WTC11 (cell line): ENCODE measurements around the gene TM9SF4. TPM values are rescaled to one million over a fixed set of nuclear protein-coding genes. Genes with fewer than 3 reads are reported as not detected.

Source experiments
- ATAC-seq: fragments of 200-7000 bp; cut with Tn5 transposase; 2 replicates; pipeline ENCODE4 v1.10.0; 2021; ENCODE audit warnings: mild to moderate bottlenecking, moderate library complexity
- CTCF ChIA-PET: fragments of 300-600 bp; sonication (Branson Sonifier 250); formaldehyde crosslinking; loops from one replicate; lab custom pipeline; 2021; ENCODE audit warnings: antibody characterized with exemption; lab: Charles Lee
- POLR2A ChIA-PET: fragments of 350-600 bp; sonication (Branson Sonifier 250); formaldehyde crosslinking; loops from one replicate; lab custom pipeline; 2021; ENCODE audit warnings: antibody characterized with exemption; lab: Charles Lee
- DNase-seq: peaks from one replicate; pipeline ENCODE4 v3.0.0; 2021; ENCODE audit warnings: low spot score
- H3K27ac Mint-ChIP-seq: 2 replicates; pipeline ENCODE4 v1.8.0; 2021; ENCODE audit warnings: mixed read lengths
- H3K27me3 Mint-ChIP-seq: 2 replicates; pipeline ENCODE4 v1.8.0; 2021; ENCODE audit warnings: low read depth, mild to moderate bottlenecking, moderate library complexity, mixed read lengths
- H3K36me3 Mint-ChIP-seq: 2 replicates; pipeline ENCODE4 v1.8.0; 2021; ENCODE audit warnings: mixed read lengths
- H3K4me1 Mint-ChIP-seq: 2 replicates; pipeline ENCODE4 v1.8.0; 2022; ENCODE audit warnings: mixed read lengths
- H3K4me3 Mint-ChIP-seq: 2 replicates; pipeline ENCODE4 v1.8.0; 2021; ENCODE audit warnings: mild to moderate bottlenecking, moderate library complexity, mixed read lengths
- H3K9me3 Mint-ChIP-seq: 2 replicates; pipeline ENCODE4 v1.8.0; 2021; ENCODE audit warnings: mixed read lengths
- ARID4B ChIP-seq: sonication (generic); formaldehyde crosslinking; IDR thresholded peaks from 2 replicates; pipeline ENCODE4 v1.8.0; 2023; ENCODE audit warnings: missing genetic modification reagents, mild to moderate bottlenecking, borderline replicate concordance
- ATF1 ChIP-seq: sonication (generic); formaldehyde crosslinking; IDR thresholded peaks from 2 replicates; pipeline ENCODE4 v1.8.1; 2023; ENCODE audit warnings: mild to moderate bottlenecking, moderate library complexity, missing genetic modification reagents
- IRF2 ChIP-seq: sonication (generic); formaldehyde crosslinking; IDR thresholded peaks from 2 replicates; pipeline ENCODE4 v1.8.0; 2022; ENCODE audit warnings: low read depth, missing genetic modification reagents, borderline replicate concordance
- NR2C2 ChIP-seq: sonication (generic); formaldehyde crosslinking; IDR thresholded peaks from 2 replicates; pipeline ENCODE4 v1.8.0; 2022; ENCODE audit warnings: mild to moderate bottlenecking, missing genetic modification reagents
- NR3C1 ChIP-seq: sonication (generic); formaldehyde crosslinking; conservative IDR thresholded peaks from 2 replicates; pipeline ENCODE4 v1.8.1; 2023; ENCODE audit warnings: low read depth, mild to moderate bottlenecking, missing genetic modification reagents
- OVOL2 ChIP-seq: fragments of 250-450 bp; sonication (Bioruptor Pico); IDR thresholded peaks from 2 replicates; pipeline ENCODE4 v1.9.0; 2021; ENCODE audit warnings: mild to moderate bottlenecking, borderline replicate concordance
- PRDM15 ChIP-seq: sonication (generic); formaldehyde crosslinking; IDR thresholded peaks from 2 replicates; pipeline ENCODE4 v1.8.0; 2022; ENCODE audit warnings: missing genetic modification reagents
- SP1 ChIP-seq: sonication (generic); formaldehyde crosslinking; conservative IDR thresholded peaks from 2 replicates; pipeline ENCODE4 v1.8.1; 2022; ENCODE audit warnings: missing genetic modification reagents
- STAT6 ChIP-seq: sonication (generic); formaldehyde crosslinking; conservative IDR thresholded peaks from 2 replicates; pipeline ENCODE4 v1.8.1; 2023; ENCODE audit warnings: mild to moderate bottlenecking, low read depth, missing genetic modification reagents, moderate library complexity
- ZNF317 ChIP-seq: sonication (generic); formaldehyde crosslinking; IDR thresholded peaks from 2 replicates; pipeline ENCODE4 v1.8.1; 2023; ENCODE audit warnings: low read depth, mild to moderate bottlenecking, moderate library complexity, missing genetic modification reagents, borderline replicate concordance
- ZNF532 ChIP-seq: fragments of 250-450 bp; sonication (Bioruptor Pico); IDR thresholded peaks from 2 replicates; pipeline ENCODE4 v1.9.0; 2021; ENCODE audit warnings: mild to moderate bottlenecking, borderline replicate concordance
- total RNA-seq: library from RNA; stranded (reverse); gene quantifications from 3 replicates; pipeline ENCODE4 v1.2.3, GENCODE V29; 2021

TM9SF4 gene
- total RNA-seq, 1 experiment from 2014 or later = 44.8 TPM

- Mint-ChIP-seq H3K36me3 (peaks cover 19% of the 10 kb centered on the region), H3K4me1 (peaks cover 6% of the 10 kb centered on the region; the same call in 1 of the 2 replicates), H3K27ac (peak overlapping the region; percentile 32), H3K27me3 (no peaks in the 10 kb centered on the region), H3K9me3 (no peaks in the 10 kb centered on the region), H3K4me3 (no peak overlapping the region)
- DNase-seq (no peak), ATAC-seq (no peak)
- TF ChIP-seq ZNF317 (CRISPR knock-in tag) = no peak
- CTCF ChIA-PET = no interaction called here
- POLR2A ChIA-PET = no interaction called here
Measured at GRCh38 chr20:32132911-32133549, 23.5 kb downstream of the TM9SF4 start.

- POLR2A ChIA-PET = no interaction called here
Measured at GRCh38 chr20:32134026-32134425, 24.5 kb downstream of the TM9SF4 start.

More at GRCh38 chr20:32134026-32134425, 24.5 kb downstream of the TM9SF4 start:
- Mint-ChIP-seq H3K9me3 (no peaks in the 10 kb centered on the region), H3K4me1 (peaks cover 6% of the 10 kb centered on the region; the same call in 1 of the 2 replicates), H3K36me3 (peaks cover 21% of the 10 kb centered on the region), H3K4me3 (no peak overlapping the region), H3K27me3 (no peaks in the 10 kb centered on the region), H3K27ac (no peak overlapping the region)
- no peak for TF ChIP-seq PRDM15 (CRISPR knock-in tag)
- no peak for TF ChIP-seq IRF2 (CRISPR knock-in tag)
- TF ChIP-seq OVOL2 (CRISPR knock-in tag) = no peak
- TF ChIP-seq ATF1 (CRISPR knock-in tag) = no peak
- TF ChIP-seq NR2C2 (CRISPR knock-in tag) = no peak
- no peak for TF ChIP-seq ZNF532 (CRISPR knock-in tag)
- no peak for TF ChIP-seq SP1
- no peak for TF ChIP-seq ARID4B
- TF ChIP-seq STAT6 = no peak
- TF ChIP-seq NR3C1 (CRISPR knock-in tag) = no peak
- CTCF ChIA-PET = interaction anchor here (0.5 kb wide), 1 partner anchor 203 kb away, joined by 4 read pairs; no protein-coding TSS in a partner anchor
- no peak for DNase-seq
- ATAC-seq = no peak
